ENCODE results near the gene MISP. TPM values are rescaled to one million over a fixed set of nuclear protein-coding genes. Genes with fewer than 3 reads are reported as not detected.

Gene MISP
- total RNA-seq, 1 donor: 0.09 TPM

DNA sequence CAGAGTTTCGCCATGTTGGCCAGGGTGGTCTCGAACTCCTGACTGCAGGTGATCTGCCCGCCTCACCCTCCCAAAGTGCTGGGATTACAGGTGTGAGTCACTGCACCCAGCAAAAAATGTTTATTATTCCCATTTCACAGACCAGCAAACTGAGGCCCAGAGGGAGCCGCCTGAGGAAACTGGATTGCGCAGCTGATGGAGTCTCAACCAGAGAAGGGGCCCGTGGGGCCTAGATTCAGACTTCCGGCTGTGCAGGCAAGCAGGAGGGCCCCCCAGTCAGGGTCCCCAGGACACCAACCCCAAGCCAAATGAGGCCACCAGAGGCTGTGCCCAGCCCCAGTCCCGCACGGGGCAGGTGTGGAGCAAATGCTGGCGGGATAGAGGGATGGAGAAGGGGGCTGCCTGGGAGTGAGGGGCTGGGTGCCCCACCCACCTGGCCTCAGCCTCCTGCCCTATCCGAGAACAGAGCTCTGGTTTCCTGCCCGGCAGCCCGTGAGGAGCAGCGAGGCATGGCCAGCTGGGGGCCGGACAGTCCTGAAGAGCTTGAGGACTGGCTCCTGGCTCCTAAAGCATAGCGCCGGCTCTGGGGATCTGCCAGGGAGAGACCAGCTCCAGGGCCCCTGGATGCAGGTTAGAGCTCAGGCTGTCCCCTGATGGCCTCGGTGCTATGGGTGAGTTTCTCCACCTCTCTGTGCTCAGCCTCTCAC, 22.0 kb downstream of the MISP start:
- DNase-seq (ENCODE audit: low read depth): no peak
- no peak overlapping the region for H3K4me3 ChIP-seq (ENCODE audit: low read depth, low read length)
- TF ChIP-seq, protein P1, sequence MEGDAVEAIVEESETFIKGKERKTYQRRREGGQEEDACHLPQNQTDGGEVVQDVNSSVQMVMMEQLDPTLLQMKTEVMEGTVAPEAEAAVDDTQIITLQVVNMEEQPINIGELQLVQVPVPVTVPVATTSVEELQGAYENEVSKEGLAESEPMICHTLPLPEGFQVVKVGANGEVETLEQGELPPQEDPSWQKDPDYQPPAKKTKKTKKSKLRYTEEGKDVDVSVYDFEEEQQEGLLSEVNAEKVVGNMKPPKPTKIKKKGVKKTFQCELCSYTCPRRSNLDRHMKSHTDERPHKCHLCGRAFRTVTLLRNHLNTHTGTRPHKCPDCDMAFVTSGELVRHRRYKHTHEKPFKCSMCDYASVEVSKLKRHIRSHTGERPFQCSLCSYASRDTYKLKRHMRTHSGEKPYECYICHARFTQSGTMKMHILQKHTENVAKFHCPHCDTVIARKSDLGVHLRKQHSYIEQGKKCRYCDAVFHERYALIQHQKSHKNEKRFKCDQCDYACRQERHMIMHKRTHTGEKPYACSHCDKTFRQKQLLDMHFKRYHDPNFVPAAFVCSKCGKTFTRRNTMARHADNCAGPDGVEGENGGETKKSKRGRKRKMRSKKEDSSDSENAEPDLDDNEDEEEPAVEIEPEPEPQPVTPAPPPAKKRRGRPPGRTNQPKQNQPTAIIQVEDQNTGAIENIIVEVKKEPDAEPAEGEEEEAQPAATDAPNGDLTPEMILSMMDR (IDR thresholded peaks at IDR 0.05; ENCODE audit: insufficient read depth, low read length): no peak

DNA sequence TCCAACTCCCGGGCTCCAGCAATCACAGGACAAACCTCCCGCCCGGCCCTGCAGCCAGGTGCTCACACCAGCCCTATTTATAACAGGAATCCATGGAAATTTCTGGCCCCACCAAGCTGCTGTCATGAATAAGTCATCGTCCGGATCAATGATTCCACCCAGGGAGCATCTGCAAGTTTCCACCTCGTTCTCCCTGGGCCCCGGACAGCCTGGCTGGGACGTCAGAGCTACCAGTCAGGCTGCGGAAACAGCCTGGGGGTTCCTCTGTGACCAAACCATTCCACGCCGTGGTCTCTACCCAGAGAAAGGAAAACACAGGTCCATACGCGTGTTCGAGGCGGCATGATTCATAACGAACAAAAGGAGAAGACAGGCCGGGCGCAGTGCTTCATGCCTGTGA, 25.6 kb downstream of the MISP start:
- no peak overlapping the region for H3K4me3 ChIP-seq (ENCODE audit: low read depth, low read length)
- DNase-seq (ENCODE audit: low read depth): no peak
- TF ChIP-seq, protein P1 (IDR thresholded peaks at IDR 0.05; ENCODE audit: insufficient read depth, low read length): no peak

DNA sequence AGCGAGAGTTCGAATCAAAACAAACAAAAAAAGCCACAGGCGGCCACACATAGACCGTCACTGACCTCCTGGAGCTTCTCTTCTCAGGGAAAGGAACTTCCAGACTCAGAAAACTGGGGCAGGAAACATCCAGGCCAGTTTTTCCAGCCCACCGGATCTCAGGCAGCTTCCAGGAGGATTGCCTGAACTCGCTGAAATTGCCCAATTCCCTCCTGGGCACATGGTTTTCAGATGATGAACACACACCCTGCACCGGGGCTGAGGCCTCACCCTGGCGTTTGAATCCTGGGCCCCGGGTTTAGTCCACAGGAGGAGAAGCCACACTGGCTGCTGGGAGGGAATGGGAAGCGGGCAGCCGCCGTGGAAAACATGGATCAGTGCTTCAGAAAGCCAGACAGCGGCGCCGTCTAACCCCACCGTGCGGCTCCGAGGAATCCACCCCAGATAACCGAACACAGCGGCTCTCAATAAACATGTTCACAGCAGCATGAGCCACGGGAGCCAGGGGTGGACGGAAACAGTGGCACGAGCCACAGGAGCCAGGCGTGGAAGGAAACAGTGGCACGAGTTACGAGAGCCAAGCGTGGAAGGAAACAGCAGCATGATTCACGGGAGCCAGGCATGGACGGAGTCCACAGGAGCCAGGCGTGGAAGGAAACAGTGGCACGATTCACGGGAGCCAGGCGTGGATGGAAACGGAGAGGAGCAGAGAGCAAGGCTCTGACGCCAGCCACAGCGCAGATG, 28.2 kb downstream of the MISP start:
- no peak overlapping the region for H3K4me3 ChIP-seq (ENCODE audit: low read depth, low read length)
- DNase-seq (ENCODE audit: low read depth): peak; percentile 96
- TF ChIP-seq, protein P1 (IDR thresholded peaks at IDR 0.05; ENCODE audit: insufficient read depth, low read length): peak; percentile 5

DNA sequence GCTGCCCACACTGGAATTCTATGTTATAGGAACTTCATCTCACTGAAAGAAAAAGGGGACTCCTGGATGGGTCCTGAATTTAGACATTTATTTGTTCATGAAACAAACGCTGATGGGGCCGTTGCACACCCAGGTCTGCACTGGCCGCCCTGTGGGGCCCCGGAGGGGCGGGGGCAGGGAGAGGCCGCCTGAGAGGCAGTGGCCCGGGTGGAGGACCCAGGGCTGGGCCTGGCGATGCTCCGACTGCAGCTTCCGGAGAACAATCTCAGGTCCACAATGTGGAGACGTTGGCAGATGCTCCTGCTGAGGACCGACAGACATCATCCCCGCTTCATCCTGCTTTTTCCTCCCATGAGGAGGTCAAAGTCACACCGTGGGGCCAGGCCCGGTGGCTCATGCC, 30.0 kb downstream of the MISP start:
- no peak overlapping the region for H3K4me3 ChIP-seq (ENCODE audit: low read depth, low read length)
- no peak for DNase-seq (ENCODE audit: low read depth)
- TF ChIP-seq, protein P1 (IDR thresholded peaks at IDR 0.05; ENCODE audit: insufficient read depth, low read length): no peak

DNA sequence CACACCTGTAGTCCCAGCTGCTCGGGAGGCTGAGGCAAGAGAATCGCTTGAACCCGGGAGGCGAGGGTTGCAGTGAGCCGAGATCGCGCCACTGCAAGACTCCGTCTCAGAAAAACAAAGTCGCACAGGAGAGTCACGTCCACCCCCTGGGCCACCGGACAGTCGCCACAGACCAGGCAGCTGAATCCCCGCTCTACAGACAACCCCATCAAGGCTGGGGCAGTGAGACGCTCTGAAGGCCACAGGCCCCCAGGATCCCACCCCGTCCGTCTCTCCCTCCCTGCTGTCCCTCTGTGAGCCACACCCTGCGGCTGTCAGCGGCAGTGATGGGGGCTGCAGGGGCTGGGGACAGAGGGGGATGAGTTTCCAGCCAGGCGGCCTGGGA, 30.9 kb downstream of the MISP start:
- no peak for DNase-seq (ENCODE audit: low read depth)
- no peak overlapping the region for H3K4me3 ChIP-seq (ENCODE audit: low read depth, low read length)

DNA sequence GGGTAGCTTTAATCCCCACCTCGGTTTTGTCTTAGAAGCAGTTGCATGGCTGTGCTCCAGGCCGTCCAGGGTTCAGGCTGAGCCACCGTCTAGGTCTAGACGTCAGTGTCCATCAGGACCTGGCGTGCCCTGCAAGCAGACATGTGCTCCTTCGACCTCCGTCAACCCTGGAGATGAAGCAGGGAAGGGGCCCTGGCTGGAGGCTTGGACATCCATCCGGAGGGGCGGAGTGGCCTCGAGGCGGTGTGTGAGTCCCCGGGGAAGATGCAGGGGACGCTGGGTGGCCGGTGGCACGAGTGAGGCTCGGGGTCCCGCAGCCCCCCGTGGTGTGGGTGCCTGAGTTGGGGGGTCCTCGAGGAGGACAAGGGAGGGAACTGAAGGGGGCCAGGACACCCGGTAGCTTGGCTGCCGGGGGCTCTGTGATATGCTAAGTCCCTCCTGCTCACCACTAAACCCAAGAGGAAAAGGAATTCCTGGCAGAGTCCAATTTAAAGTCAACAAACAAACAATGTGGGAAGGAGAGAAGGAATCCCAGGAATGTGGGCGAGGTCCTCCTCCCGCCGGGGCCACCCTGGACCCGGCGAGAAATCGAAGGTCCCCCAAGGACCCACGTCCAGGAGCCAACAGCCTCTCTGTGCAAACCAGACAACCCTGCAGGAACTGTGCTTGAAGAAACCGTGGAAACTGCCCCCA, 31.4 kb downstream of the MISP start:
- peak; percentile 77 for DNase-seq (ENCODE audit: low read depth)
- H3K4me3 ChIP-seq (ENCODE audit: low read depth, low read length): peak overlapping the region; percentile 14
- TF ChIP-seq, protein P1 (IDR thresholded peaks at IDR 0.05; ENCODE audit: insufficient read depth, low read length): no peak

More for the DNA sequence above, 30.9 kb downstream of the MISP start:
- TF ChIP-seq, protein P1 (IDR thresholded peaks at IDR 0.05; ENCODE audit: insufficient read depth, low read length): no peak
